Frontal cortex (tissue), 1 donor: Measurements from ENCODE around the gene CD300LB. TPM values are rescaled to one million over a fixed set of nuclear protein-coding genes. Genes with fewer than 3 reads are reported as not detected.

Source experiments
- total RNA-seq: library from RNA; depleted of rRNA; stranded (reverse); fragments of >200 nt; gene quantifications from one replicate; pipeline ENCODE4 v1.2.3, GENCODE V29; 2014

CD300LB gene
- total RNA-seq, 1 donor from 2014 or later: not detected

Other genes with a start within 250 kb of the CD300LB start
- not detected for gene KIF19, start 205.2 kb downstream of the CD300LB start, total RNA-seq
- gene BTBD17, start 169.6 kb downstream of the CD300LB start, total RNA-seq: 5.3 TPM
- not detected for gene GPR142, start 164.0 kb downstream of the CD300LB start, total RNA-seq
- gene GPRC5C, start 99.4 kb downstream of the CD300LB start, total RNA-seq: 5.3 TPM
- gene CD300A, start 64.8 kb downstream of the CD300LB start, total RNA-seq: 2.4 TPM
- gene CD300C, start 14.6 kb upstream of the CD300LB start, total RNA-seq: not detected
- not detected for gene CD300H, start 36.0 kb upstream of the CD300LB start, total RNA-seq
- not detected for gene CD300LD, start 60.8 kb upstream of the CD300LB start, total RNA-seq
- gene CD300E, start 92.3 kb upstream of the CD300LB start, total RNA-seq: under 0.01 TPM
- 0.41 TPM for gene CD300LF, start 181.4 kb upstream of the CD300LB start, total RNA-seq
- gene RAB37, start 205.8 kb upstream of the CD300LB start, total RNA-seq: 0.82 TPM
- gene NHERF1, start 217.2 kb upstream of the CD300LB start, total RNA-seq: 4.1 TPM
- gene NAT9, start 244.9 kb upstream of the CD300LB start, total RNA-seq: 13.9 TPM